GM12891 (cell line): Measurements from ENCODE around the gene C17orf107.

Experiments used
- PAX5 ChIP-seq: IDR thresholded peaks from 2 replicates; pipeline ENCODE4 v1.6.1; 2011; ENCODE audit warnings: low read length, moderate library complexity, mild to moderate bottlenecking; ENCODE audit not compliant: insufficient read depth, severe bottlenecking
- POLR2A ChIP-seq: IDR thresholded peaks from 2 replicates; pipeline ENCODE4 v1.6.1; 2011; ENCODE audit warnings: low read depth, low read length, control low read depth
- POLR2AphosphoS5 ChIP-seq: IDR thresholded peaks from 2 replicates; pipeline ENCODE4 v1.6.1; 2011; ENCODE audit warnings: low read depth, low read length, control low read depth
- POU2F2 ChIP-seq: IDR thresholded peaks from 2 replicates; pipeline ENCODE4 v1.6.1; 2011; ENCODE audit warnings: low read depth, mild to moderate bottlenecking, control low read depth, low read length, moderate library complexity
- SPI1 ChIP-seq: IDR thresholded peaks from 2 replicates; pipeline ENCODE4 v1.6.1; 2011; ENCODE audit warnings: low read depth, low read length, control low read depth
- TAF1 ChIP-seq: IDR thresholded peaks from 2 replicates; pipeline ENCODE4 v1.6.1; 2011; ENCODE audit warnings: low read depth, low read length, control low read depth

DNA sequence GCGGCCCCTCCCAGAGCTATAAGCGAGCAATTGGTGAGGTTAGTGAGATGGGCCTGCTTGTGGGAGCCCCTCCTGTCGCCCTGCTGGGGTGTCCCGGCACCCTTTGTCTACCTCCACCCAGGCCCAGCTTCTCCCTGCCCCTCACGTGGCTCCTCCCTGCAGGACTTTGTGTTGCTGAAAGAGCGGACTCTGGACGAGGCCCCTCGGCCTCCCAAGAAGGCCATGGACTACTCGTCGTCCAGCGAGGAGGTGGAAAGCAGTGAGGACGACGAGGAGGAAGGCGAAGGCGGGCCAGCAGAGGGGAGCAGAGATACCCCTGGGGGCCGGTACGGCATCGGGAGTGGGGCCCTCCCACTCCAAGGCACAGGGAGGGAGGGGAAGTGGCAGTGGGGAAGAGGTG lies 6.1 kb upstream of the C17orf107 start:
- TF ChIP-seq POLR2A (no peak), POLR2AphosphoS5 (no peak), TAF1 (no peak), PAX5 (no peak), SPI1 (no peak), POU2F2 (no peak)
